ENCODE results near the gene SPPL3. TPM values are rescaled to one million over a fixed set of nuclear protein-coding genes. Genes with fewer than 3 reads are reported as not detected.

SPPL3 gene
- polyA plus RNA-seq, 4 donors = 73.1 to 93.3 (median 85.5) TPM

GRCh38 chr12:120822832-120823503 is 81.2 kb downstream of the SPPL3 start:
- no peak for DNase-seq (ENCODE audit: low read depth in 4 of 4, low spot score in 3 of 4)

GRCh38 chr12:120821878-120822277 is 82.3 kb downstream of the SPPL3 start:
- no peak for DNase-seq (ENCODE audit: low read depth in 4 of 4, low spot score in 3 of 4)

GRCh38 chr12:120820884-120821510 is 83.2 kb downstream of the SPPL3 start:
- DNase-seq (ENCODE audit: low read depth in 4 of 4, low spot score in 3 of 4) = no peak

- no peak for DNase-seq (ENCODE audit: low read depth in 4 of 4, low spot score in 3 of 4)
Measured at GRCh38 chr12:120818416-120818815, 85.7 kb downstream of the SPPL3 start.

GRCh38 chr12:120817559-120818330 is 86.4 kb downstream of the SPPL3 start:
- DNase-seq (ENCODE audit: low read depth in 4 of 4, low spot score in 3 of 4) = no peak

- DNase-seq (ENCODE audit: low read depth in 4 of 4, low spot score in 3 of 4) = no peak
Measured at GRCh38 chr12:120816363-120816762, 87.8 kb downstream of the SPPL3 start.

GRCh38 chr12:120814903-120815429 is 89.2 kb downstream of the SPPL3 start:
- DNase-seq (ENCODE audit: low read depth in 4 of 4, low spot score in 3 of 4) = no peak

GRCh38 chr12:120814203-120814902 is 89.8 kb downstream of the SPPL3 start:
- DNase-seq (ENCODE audit: low read depth in 4 of 4, low spot score in 3 of 4) = no peak

GRCh38 chr12:120813588-120814153 is 90.5 kb downstream of the SPPL3 start:
- no peak for DNase-seq (ENCODE audit: low read depth in 4 of 4, low spot score in 3 of 4)

- no peak for DNase-seq (ENCODE audit: low read depth in 4 of 4, low spot score in 3 of 4)
Measured at GRCh38 chr12:120810021-120810420, 94.1 kb downstream of the SPPL3 start.

- DNase-seq (ENCODE audit: low read depth in 4 of 4, low spot score in 3 of 4) = no peak
Measured at GRCh38 chr12:120804428-120804827, 99.7 kb downstream of the SPPL3 start.

GRCh38 chr12:120801146-120801545 is 103.0 kb downstream of the SPPL3 start:
- no peak for DNase-seq (ENCODE audit: low read depth in 4 of 4, low spot score in 3 of 4)

GRCh38 chr12:120800665-120801064 is 103.5 kb downstream of the SPPL3 start:
- no peak for DNase-seq (ENCODE audit: low read depth in 4 of 4, low spot score in 3 of 4)

GRCh38 chr12:120799243-120800045 is 104.7 kb downstream of the SPPL3 start:
- peak in 1 of 4 donors; percentile 18 for DNase-seq (ENCODE audit: low read depth in 4 of 4, low spot score in 3 of 4)

- DNase-seq (ENCODE audit: low read depth in 4 of 4, low spot score in 3 of 4) = no peak
Measured at GRCh38 chr12:120798696-120799095, 105.5 kb downstream of the SPPL3 start.

GRCh38 chr12:120797677-120798642 is 106.2 kb downstream of the SPPL3 start:
- DNase-seq (ENCODE audit: low read depth in 4 of 4, low spot score in 3 of 4) = no peak

GRCh38 chr12:120795441-120796178 is 108.5 kb downstream of the SPPL3 start:
- DNase-seq (ENCODE audit: low read depth in 4 of 4, low spot score in 3 of 4) = no peak

GRCh38 chr12:120793357-120793756 is 110.8 kb downstream of the SPPL3 start:
- DNase-seq (ENCODE audit: low read depth in 4 of 4, low spot score in 3 of 4) = no peak
